HEK293 (cell line): ENCODE results near the gene ATP13A1.
"Not testable (repeated sequence)": the region's sequence is repeated elsewhere in the genome, so short reads cannot be mapped to it uniquely, and the experiment has no call there.

Source experiments
- CTCF ChIA-PET: fragments of 350-600 bp; formaldehyde crosslinking; extraction: SDS; loops from one replicate; lab custom pipeline; 2021; ENCODE audit warnings: antibody characterized with exemption; lab: Yijun Ruan, JAX
- POLR2A ChIA-PET: fragments of 300-600 bp; formaldehyde crosslinking; extraction: SDS; loops from one replicate; lab custom pipeline; 2020; ENCODE audit warnings: antibody characterized with exemption, inconsistent platforms; lab: Yijun Ruan, JAX
- H3K27ac ChIP-seq: fragments of 200-500 bp; sonication (Bioruptor generic); 2 replicates; pipeline ENCODE4 v1.5.1; 2014; ENCODE audit warnings: low read depth, low read length, control low read depth, inconsistent platforms; ENCODE audit errors: extremely low read depth
- H3K36me3 ChIP-seq, 2 experiments: fragments of 200-500 bp in 1 of 2; sonication (Bioruptor generic) in 1 of 2; 1 replicate in 1 of 2; 2 replicates in 1 of 2; pipeline ENCODE4 v1.5.1; 2014 to 2017; ENCODE audit warnings: inconsistent platforms in 2 of 2, low read length in 2 of 2; ENCODE audit not compliant: control insufficient read depth in 2 of 2, insufficient read depth in 1 of 2
- H3K4me1 ChIP-seq: fragments of 200-500 bp; sonication (Bioruptor generic); 2 replicates; pipeline ENCODE4 v1.5.1; 2014; ENCODE audit warnings: mild to moderate bottlenecking, low read length, inconsistent platforms; ENCODE audit not compliant: control insufficient read depth, insufficient read depth
- H3K4me3 ChIP-seq: 2 replicates; pipeline ENCODE4 v1.5.1; 2011; ENCODE audit warnings: low read depth, mild to moderate bottlenecking, control low read depth, low read length, moderate library complexity
- H3K9me3 ChIP-seq: fragments of 200-500 bp; sonication (Bioruptor generic); 2 replicates; pipeline ENCODE4 v1.5.1; 2014; ENCODE audit warnings: low read depth, low read length, inconsistent platforms; ENCODE audit not compliant: control insufficient read depth, insufficient read depth
- GLIS1 ChIP-seq: fragments of 450-650 bp; formaldehyde crosslinking; IDR thresholded peaks from 2 replicates; pipeline ENCODE4 v1.5.1; 2016; ENCODE audit warnings: missing biosample characterization, missing genetic modification characterization
- YY1 ChIP-seq: fragments of 450-650 bp; formaldehyde crosslinking; IDR thresholded peaks from 2 replicates; pipeline ENCODE4 v1.5.1; 2018; ENCODE audit warnings: missing biosample characterization, missing genetic modification characterization
- ZBTB20 ChIP-seq: fragments of 450-650 bp; formaldehyde crosslinking; IDR thresholded peaks from 2 replicates; pipeline ENCODE4 v1.5.1; 2016; ENCODE audit warnings: missing biosample characterization, missing genetic modification characterization
- ZIC2 ChIP-seq: fragments of 450-650 bp; formaldehyde crosslinking; IDR thresholded peaks from 2 replicates; pipeline ENCODE4 v1.5.1; 2016; ENCODE audit warnings: missing biosample characterization, missing genetic modification characterization
- ZNF121 ChIP-seq: fragments of 450-650 bp; formaldehyde crosslinking; IDR thresholded peaks from 2 replicates; pipeline ENCODE4 v1.5.1; 2016; ENCODE audit warnings: missing biosample characterization, missing genetic modification characterization
- ZNF223 ChIP-seq: fragments of 450-650 bp; formaldehyde crosslinking; IDR thresholded peaks from 2 replicates; pipeline ENCODE4 v1.5.1; 2016; ENCODE audit warnings: missing biosample characterization, missing genetic modification characterization
- ZNF404 ChIP-seq: fragments of 450-650 bp; formaldehyde crosslinking; IDR thresholded peaks from 2 replicates; pipeline ENCODE4 v1.5.1; 2017; ENCODE audit warnings: missing biosample characterization, missing genetic modification characterization
- ZNF416 ChIP-seq: fragments of 450-650 bp; formaldehyde crosslinking; IDR thresholded peaks from 2 replicates; pipeline ENCODE4 v1.5.1; 2016; ENCODE audit warnings: missing biosample characterization, missing genetic modification characterization
- TF ChIP-seq, protein P1 (sequence below): fragments of 450-650 bp; formaldehyde crosslinking; IDR thresholded peaks from 2 replicates; pipeline ENCODE4 v1.5.0; 2017; ENCODE audit warnings: missing biosample characterization, missing genetic modification characterization, borderline replicate concordance
- TF ChIP-seq, protein P2 (sequence below): fragments of 450-650 bp; formaldehyde crosslinking; IDR thresholded peaks from 2 replicates; pipeline ENCODE4 v1.5.1; 2016; ENCODE audit warnings: missing biosample characterization, missing genetic modification characterization, borderline replicate concordance
- TF ChIP-seq, protein P3 (sequence below): fragments of 450-650 bp; formaldehyde crosslinking; IDR thresholded peaks from 2 replicates; pipeline ENCODE4 v1.5.1; 2016; ENCODE audit warnings: missing biosample characterization, missing genetic modification characterization
- TF ChIP-seq, protein P4 (sequence below): fragments of 450-650 bp; formaldehyde crosslinking; IDR thresholded peaks from 2 replicates; pipeline ENCODE4 v1.5.1; 2016; ENCODE audit warnings: missing biosample characterization, missing genetic modification characterization
- TF ChIP-seq, protein P5 (sequence below): fragments of 450-650 bp; formaldehyde crosslinking; IDR thresholded peaks from 2 replicates; pipeline ENCODE4 v1.5.1; 2016; ENCODE audit warnings: missing biosample characterization, missing genetic modification characterization

Gene ATP13A1

DNA sequence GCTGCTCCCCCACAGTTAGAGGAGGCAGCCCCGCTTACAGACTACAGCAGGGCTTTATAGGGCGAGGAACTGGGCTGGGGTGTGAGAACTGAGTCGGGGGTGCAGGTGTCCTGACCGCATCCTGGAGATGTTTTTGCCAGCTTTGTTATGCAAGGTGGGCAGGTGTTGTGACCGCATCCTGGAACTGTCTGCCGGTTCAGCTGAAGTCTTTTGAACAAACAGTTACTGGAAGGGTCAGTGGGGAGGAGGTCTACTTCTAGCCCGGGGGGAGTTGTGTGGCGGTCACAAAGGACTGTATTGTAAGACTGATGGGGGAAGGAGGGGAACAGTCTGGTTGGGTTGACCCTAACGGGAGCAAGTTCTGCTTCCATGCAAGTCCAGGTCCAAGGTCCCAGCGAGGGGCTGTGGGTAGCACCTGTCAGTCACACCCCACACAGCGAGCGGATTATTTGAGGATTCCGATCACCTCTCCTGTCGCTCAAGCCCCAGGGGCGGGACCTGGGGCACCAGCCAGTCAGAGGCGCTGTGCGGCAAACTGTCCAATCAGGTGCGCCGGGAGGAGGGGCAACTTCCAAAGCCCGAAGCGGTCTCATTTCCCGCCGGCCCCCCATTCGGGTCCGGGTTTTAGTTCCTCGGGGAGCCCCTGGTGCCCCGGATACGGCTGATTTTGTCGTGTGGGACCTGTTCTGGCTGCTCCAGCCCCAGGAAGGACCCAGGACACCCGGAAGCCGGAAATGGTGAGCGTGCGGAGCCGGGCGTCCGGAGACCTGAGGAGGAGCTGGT, 4.9 kb upstream of the ATP13A1 start, which contains the start of gene ZNF101 (continued):
- TF ChIP-seq GLIS1 = peak; percentile 49
- TF ChIP-seq, protein P1, sequence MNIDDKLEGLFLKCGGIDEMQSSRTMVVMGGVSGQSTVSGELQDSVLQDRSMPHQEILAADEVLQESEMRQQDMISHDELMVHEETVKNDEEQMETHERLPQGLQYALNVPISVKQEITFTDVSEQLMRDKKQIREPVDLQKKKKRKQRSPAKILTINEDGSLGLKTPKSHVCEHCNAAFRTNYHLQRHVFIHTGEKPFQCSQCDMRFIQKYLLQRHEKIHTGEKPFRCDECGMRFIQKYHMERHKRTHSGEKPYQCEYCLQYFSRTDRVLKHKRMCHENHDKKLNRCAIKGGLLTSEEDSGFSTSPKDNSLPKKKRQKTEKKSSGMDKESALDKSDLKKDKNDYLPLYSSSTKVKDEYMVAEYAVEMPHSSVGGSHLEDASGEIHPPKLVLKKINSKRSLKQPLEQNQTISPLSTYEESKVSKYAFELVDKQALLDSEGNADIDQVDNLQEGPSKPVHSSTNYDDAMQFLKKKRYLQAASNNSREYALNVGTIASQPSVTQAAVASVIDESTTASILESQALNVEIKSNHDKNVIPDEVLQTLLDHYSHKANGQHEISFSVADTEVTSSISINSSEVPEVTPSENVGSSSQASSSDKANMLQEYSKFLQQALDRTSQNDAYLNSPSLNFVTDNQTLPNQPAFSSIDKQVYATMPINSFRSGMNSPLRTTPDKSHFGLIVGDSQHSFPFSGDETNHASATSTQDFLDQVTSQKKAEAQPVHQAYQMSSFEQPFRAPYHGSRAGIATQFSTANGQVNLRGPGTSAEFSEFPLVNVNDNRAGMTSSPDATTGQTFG (tag by site-specific recombination) = no peak

DNA sequence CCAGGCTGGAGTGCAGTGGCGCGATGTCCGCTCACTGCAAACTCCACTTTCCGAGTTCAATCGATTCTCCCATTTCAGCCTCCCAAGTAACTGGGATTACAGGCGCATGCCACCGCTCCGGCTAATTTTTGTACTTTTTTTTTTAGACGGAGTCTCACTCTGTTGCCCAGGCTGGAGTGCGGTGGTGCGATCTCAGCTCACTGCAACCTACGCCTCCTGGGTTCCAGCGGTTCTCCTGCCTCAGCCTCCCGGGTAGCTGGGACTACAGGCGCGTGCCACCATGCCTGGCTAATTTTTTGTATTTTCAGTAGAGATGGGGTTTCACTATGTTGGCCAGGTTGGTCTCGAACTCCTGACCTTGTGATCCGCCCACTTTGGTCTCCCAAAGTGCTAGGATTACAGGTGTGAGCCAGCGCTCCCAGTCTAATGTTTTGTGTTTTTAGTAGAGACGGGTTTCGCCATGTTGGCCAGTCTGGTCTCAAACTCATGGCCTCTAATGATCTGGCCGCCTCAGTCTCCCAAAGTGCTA, 2.0 kb upstream of the ATP13A1 start:
- H3K27ac ChIP-seq, CTCF ChIA-PET, H3K9me3 ChIP-seq, H3K4me1 ChIP-seq, H3K4me3 ChIP-seq: not testable (repeated sequence)
- H3K36me3 ChIP-seq = peaks cover 0 to 14% of the 10 kb centered on the region in 2 experiments; a peak in 1 of 3 replicates
- TF ChIP-seq ZNF121 (tag by site-specific recombination) = peak; percentile 27; the same call in 1 of the 2 replicates
- POLR2A ChIA-PET = interaction anchor here (1.0 kb wide), 1 partner anchor 67 kb away, joined by 8 read pairs; the partner anchor contains the start of gene ZNF14

DNA sequence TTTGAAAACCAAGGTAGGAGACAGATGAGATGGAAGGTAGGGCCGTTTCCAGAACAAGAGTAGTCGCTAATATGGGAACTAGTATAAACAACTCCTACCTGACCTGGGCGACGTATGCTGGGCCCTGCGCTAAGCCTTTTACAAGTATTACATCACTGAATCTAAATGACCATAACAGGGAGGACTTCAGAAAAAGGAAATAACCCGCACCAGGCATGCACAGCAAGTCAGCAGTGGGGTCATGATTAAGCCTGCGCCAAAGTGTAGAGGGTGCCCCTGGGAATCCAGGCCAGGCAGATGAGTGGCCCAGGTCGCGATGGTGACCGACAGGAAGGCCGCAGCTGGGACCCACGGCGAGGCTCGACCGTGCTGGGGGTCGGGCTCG, 613 bp downstream of the ATP13A1 start:
- Histone ChIP-seq H3K36me3 (peaks cover 14 to 36% of the 10 kb centered on the region in 2 experiments; a peak in 2 of 3 replicates), H3K27ac (peak overlapping the region; percentile 67; the same call in 1 of the 2 replicates), H3K9me3 (no peaks in the 10 kb centered on the region), H3K4me3 (peak overlapping the region; percentile 99), H3K4me1 (peaks cover 3% of the 10 kb centered on the region; the same call in 1 of the 2 replicates)
- POLR2A ChIA-PET = interaction anchor here (0.6 to 2.4 kb wide), 3 partner anchors 10 to 70 kb away, joined by 3 to 10 read pairs (median 6); no protein-coding TSS in a partner anchor
- CTCF ChIA-PET = interaction anchor here (0.6 to 1.5 kb wide), 4 partner anchors 9 to 131 kb away, joined by 3 to 4 read pairs (median 3); no protein-coding TSS in a partner anchor
- TF ChIP-seq GLIS1 (peak; percentile 87), ZIC2 (tag by site-specific recombination) (no peak), ZNF404 (tag by site-specific recombination) (no peak), ZNF223 (tag by site-specific recombination) (no peak), YY1 (tag by site-specific recombination) (no peak), ZBTB20 (tag by site-specific recombination) (peak; percentile 38; the same call in 1 of the 2 replicates), ZNF416 (no peak)
- TF ChIP-seq, protein P2, sequence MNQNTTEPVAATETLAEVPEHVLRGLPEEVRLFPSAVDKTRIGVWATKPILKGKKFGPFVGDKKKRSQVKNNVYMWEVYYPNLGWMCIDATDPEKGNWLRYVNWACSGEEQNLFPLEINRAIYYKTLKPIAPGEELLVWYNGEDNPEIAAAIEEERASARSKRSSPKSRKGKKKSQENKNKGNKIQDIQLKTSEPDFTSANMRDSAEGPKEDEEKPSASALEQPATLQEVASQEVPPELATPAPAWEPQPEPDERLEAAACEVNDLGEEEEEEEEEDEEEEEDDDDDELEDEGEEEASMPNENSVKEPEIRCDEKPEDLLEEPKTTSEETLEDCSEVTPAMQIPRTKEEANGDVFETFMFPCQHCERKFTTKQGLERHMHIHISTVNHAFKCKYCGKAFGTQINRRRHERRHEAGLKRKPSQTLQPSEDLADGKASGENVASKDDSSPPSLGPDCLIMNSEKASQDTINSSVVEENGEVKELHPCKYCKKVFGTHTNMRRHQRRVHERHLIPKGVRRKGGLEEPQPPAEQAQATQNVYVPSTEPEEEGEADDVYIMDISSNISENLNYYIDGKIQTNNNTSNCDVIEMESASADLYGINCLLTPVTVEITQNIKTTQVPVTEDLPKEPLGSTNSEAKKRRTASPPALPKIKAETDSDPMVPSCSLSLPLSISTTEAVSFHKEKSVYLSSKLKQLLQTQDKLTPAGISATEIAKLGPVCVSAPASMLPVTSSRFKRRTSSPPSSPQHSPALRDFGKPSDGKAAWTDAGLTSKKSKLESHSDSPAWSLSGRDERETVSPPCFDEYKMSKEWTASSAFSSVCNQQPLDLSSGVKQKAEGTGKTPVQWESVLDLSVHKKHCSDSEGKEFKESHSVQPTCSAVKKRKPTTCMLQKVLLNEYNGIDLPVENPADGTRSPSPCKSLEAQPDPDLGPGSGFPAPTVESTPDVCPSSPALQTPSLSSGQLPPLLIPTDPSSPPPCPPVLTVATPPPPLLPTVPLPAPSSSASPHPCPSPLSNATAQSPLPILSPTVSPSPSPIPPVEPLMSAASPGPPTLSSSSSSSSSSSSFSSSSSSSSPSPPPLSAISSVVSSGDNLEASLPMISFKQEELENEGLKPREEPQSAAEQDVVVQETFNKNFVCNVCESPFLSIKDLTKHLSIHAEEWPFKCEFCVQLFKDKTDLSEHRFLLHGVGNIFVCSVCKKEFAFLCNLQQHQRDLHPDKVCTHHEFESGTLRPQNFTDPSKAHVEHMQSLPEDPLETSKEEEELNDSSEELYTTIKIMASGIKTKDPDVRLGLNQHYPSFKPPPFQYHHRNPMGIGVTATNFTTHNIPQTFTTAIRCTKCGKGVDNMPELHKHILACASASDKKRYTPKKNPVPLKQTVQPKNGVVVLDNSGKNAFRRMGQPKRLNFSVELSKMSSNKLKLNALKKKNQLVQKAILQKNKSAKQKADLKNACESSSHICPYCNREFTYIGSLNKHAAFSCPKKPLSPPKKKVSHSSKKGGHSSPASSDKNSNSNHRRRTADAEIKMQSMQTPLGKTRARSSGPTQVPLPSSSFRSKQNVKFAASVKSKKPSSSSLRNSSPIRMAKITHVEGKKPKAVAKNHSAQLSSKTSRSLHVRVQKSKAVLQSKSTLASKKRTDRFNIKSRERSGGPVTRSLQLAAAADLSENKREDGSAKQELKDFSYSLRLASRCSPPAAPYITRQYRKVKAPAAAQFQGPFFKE (tag by site-specific recombination) = 0 out of 2 replicates have a peak, but pooled peaks have one; percentile 67
- TF ChIP-seq, protein P3, sequence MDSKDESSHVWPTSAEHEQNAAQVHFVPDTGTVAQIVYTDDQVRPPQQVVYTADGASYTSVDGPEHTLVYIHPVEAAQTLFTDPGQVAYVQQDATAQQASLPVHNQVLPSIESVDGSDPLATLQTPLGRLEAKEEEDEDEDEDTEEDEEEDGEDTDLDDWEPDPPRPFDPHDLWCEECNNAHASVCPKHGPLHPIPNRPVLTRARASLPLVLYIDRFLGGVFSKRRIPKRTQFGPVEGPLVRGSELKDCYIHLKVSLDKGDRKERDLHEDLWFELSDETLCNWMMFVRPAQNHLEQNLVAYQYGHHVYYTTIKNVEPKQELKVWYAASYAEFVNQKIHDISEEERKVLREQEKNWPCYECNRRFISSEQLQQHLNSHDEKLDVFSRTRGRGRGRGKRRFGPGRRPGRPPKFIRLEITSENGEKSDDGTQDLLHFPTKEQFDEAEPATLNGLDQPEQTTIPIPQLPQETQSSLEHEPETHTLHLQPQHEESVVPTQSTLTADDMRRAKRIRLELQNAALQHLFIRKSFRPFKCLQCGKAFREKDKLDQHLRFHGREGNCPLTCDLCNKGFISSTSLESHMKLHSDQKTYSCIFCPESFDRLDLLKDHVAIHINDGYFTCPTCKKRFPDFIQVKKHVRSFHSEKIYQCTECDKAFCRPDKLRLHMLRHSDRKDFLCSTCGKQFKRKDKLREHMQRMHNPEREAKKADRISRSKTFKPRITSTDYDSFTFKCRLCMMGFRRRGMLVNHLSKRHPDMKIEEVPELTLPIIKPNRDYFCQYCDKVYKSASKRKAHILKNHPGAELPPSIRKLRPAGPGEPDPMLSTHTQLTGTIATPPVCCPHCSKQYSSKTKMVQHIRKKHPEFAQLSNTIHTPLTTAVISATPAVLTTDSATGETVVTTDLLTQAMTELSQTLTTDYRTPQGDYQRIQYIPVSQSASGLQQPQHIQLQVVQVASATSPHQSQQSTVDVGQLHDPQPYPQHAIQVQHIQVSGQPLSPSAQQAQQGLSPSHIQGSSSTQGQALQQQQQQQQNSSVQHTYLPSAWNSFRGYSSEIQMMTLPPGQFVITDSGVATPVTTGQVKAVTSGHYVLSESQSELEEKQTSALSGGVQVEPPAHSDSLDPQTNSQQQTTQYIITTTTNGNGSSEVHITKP = no peak
- TF ChIP-seq, protein P4, sequence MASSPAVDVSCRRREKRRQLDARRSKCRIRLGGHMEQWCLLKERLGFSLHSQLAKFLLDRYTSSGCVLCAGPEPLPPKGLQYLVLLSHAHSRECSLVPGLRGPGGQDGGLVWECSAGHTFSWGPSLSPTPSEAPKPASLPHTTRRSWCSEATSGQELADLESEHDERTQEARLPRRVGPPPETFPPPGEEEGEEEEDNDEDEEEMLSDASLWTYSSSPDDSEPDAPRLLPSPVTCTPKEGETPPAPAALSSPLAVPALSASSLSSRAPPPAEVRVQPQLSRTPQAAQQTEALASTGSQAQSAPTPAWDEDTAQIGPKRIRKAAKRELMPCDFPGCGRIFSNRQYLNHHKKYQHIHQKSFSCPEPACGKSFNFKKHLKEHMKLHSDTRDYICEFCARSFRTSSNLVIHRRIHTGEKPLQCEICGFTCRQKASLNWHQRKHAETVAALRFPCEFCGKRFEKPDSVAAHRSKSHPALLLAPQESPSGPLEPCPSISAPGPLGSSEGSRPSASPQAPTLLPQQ (tag by site-specific recombination) = 0 out of 2 replicates have a peak, but pooled peaks have one; percentile 17
- TF ChIP-seq, protein P5, sequence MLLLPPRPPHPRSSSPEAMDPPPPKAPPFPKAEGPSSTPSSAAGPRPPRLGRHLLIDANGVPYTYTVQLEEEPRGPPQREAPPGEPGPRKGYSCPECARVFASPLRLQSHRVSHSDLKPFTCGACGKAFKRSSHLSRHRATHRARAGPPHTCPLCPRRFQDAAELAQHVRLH (tag by site-specific recombination) = no peak
- TF ChIP-seq, all 188 proteins: peak for 4
